Left hindlimb (tissue), 1 donor: ENCODE results near the gene FMNL1.

Experiments used
- DNase-seq: peaks from one replicate; pipeline ENCODE4 v3.0.0-alpha.2; 2018

FMNL1 gene

DNA sequence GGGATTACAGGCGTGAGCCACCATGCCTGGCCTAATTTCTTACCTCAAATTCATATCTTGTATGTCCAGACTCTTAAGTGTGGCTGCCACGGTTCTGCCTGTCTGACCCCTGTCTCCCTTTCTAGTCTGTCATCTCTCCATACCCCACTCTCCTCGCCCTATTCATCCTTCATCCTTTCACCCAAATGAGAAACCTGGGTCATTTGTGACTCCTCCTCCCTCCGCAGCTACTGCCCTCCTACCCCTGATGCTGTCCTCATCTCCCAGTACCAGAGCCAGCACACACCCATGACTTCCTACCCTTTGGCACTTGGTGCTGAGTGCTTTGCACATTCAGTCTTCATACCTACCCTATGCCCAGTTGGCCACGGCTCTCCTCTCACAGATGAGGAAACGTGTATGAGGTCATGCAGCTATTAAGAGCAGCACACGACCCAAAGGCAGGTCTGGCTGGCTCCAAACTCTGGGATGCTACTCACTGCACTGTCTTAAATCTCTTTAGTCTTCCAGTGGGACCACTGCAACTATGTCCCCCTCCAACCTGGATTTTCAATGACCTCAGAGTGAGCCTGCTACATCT is 38.6 kb downstream of the FMNL1 start:
- DNase-seq, result peak; percentile 24

DNA sequence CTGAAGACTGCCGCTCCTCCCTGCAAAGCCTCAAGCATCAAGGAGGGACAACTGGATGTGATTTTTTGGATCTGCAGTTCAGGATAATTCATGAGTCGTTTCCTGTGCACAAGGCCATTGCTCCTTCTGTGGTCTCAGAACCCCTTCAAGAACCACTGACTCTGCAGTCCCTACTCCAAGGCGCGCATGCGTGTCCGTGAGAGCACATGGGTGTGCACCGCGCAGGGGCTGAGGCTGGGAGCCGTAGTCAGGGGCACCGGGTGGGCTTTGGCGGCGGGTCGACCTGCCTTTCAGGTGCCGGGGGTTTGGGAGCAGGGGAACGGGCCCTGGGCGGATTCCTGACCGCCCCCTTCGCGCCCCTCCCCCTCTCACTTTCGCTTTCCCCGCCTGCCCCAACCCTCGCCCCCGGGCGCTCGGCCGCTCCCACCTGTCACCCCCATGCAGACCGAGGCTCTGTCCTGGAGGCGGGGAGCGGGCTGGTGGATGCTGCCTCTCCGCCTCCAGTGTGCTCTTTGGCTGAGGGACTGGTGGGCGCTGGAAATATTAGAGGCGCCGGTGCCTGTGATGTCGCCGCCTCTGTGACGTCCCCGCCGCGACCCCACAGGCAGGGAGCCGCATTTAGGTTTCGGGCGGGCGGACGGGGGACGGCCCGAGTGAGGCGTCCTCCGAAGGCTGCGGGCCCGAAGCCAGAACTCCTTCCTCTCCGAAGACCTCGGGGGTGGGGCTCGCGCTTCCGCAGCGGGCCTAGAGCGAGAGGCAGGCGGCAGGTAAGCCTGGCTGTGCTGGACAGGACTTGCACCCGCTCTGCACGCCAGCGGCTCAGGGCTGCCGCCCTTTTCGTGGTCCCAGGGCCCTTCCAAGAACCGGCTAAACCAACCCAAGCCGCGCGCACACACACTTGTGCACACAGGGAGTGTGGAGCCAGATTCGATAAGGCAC is 40.2 kb downstream of the FMNL1 start, which contains the start of gene SPATA32:
TSS of gene SPATA32 (minus strand) at position 518 of the 939 bp plus-strand sequence. CDS start at position 440, 78 bp downstream.
- peak; percentile 69 for DNase-seq

DNA sequence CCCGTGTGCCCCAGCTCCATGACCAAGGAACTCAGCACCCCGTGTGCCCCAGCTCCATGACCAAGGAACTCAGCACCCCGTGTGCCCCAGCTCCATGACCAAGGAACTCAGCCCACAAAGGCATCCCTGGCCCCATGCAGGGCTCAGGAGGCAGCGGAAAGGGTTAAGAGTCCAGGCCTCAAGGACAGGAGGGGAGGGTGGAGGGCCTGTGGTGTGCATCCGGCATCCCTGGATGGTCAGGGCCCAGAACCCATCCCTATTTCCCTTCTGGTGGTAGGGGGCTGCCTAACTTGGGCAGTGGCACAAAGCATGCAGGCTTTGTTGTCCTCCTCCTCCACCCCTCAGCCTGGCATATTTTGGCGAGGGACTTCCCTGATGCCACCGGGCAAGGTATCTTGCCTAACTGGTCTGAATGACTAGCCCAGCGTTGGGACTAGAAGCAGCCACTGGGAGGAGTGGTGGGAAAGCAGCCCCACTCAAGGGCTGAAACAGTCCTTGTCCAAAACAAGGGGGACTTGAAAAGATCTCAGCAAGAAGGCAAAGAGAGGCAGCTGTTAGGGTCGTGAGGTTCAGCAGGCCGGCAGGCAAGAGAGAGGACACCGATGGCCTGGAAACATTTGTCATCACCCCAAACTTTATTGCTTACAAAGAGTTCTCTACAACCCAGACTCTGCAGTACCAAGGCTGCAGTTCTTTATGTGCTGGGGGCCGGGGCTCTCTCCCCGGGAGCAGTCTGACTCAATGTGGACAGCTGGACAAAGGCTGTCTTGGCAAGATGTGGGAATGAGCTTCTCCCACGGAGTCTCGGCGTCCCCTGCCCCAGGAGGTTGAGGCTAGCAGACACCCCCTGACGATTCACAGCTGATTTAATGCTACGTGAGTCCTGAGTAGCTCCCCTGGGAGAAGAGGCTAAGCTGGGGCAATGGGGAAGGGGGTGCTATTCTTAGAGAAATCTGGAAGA is 41.1 kb downstream of the FMNL1 start:
- peak; percentile 28 for DNase-seq

DNA sequence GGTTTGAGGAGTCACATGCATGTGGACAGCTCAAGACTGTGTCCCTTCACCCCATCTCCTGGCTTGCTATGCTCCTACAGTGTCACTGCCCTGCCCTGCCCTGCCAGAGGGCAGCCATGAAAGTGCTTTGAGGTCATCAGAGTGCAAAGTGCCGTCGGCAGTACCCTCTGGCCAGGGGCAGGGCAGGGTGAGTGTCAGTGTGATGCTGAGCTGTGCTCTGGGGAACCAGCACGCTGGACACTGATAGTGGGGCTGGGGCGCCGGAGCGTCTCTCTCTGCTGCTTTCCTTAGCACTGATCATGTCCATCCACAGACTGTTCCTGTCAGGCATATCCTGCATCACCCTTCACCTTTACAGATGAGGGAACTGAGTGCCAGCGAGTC is 41.8 kb downstream of the FMNL1 start:
- peak; percentile 25 for DNase-seq

DNA sequence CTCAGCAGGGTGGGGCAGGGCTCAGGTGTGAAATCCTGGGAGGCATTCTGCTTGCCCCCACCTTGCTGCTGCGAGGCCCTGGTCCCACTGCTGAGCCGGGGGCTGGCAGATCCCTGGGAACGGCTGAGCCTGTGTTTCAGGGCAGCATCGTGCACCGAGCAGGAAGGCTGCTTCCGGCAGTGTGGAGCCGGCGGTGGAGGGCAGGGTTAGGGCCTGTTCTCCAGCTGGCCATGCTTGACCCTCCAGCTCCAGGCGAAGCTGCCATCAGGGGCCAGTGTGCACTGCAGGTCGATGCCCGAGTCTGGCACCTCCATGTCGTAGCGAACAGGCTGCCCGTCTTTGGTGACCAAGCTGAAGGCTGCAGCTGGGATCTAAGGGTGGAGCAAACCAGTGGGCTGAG is 42.7 kb downstream of the FMNL1 start:
- no peak for DNase-seq

DNA sequence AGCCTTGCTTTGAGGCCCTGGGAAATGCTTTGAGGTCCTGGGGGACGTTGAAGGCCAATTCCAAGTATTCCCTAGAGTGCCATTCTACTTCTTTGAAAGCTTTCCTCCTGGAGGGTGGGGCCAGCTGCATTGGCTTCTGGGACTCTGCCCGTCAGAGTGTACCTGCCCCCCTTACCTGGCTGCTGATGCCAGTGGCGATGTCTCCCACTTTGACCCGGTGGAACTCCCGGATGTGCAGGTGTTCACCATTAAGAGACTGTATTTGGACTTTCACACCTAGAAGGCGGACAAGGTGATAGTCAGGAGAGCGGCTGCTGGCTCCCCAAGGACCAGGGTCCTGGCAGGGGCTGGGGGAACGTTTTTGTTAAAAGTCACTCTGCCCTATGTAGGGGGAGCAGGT is 43.3 kb downstream of the FMNL1 start:
- DNase-seq, result peak; percentile 10

DNA sequence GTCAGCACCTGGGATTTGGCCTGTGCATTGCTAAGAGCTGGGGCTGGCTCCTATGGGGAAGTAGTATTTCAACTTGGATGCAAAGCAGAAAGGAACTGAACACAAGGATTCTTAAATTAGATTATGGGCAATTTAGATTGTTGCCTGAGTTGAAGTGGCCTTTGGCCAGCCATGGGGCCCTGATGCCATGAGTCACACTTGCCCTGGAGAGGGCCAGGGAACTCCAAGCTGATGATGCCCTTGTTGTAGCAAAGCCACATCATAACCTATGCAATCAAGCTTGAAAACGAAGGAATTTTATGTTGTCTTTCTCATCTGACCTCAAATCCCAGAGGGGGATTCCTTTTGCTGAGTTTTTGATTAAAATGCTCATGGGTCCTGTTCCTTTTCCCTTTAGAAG is 44.1 kb downstream of the FMNL1 start:
- peak; percentile 15 for DNase-seq

DNA sequence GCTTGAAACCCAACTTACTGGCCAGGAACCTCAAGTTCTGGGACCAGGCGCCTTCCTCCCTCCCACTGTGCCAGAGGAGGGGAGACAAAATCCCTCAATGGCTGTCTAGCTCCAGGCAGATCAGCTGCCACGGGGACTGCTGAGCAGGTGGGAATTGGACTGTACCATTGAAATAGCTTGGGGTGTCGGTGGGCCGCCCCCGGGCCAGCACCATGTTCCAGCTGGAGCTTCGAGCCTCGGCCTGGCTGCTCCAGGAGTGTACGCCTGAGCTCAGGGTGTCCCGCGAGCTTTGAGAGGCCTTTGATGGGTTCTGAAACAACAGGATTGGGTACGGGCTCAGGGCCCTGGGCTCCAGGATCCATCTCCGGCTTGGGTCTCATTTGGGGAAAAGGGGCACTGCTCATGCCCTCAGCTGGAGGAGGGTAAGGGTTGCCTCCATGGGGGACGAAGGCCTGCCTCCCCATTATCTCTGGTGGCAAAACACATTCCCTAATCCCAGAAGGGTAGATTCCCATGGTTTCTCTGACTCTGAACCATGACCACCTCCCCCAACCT is 44.8 kb downstream of the FMNL1 start:
- peak; percentile 26 for DNase-seq

DNA sequence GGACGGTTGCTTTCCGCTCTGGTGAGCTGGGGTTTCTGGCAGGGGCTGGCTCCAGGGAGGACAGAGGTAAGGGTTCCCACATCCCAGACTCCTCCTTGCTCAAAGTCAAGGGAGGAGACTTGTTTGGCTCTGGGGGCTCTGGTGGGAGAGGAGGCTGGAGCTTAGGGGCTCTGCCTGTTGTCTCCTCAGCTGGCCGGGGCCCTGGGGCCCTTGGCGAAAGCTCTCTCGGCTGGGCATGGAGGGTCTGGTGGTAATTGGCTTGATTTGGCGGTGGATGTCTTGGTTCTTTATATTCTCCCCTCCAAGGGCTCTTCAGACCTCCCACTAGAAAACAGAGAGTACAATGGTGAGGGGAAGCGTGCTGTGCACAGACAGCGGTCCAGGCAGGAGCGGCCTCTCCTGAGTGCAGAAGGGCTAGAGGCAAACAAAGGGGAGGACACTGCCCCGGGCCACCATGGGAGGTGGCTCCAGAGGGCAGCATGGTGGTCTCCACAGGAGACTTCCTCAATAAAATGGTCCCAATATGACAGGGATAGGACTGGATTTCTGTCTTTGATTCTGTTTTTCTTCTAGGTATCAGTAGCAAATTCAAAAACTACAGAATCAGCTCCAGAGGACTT is 45.9 kb downstream of the FMNL1 start:
- DNase-seq, result peak; percentile 8

DNA sequence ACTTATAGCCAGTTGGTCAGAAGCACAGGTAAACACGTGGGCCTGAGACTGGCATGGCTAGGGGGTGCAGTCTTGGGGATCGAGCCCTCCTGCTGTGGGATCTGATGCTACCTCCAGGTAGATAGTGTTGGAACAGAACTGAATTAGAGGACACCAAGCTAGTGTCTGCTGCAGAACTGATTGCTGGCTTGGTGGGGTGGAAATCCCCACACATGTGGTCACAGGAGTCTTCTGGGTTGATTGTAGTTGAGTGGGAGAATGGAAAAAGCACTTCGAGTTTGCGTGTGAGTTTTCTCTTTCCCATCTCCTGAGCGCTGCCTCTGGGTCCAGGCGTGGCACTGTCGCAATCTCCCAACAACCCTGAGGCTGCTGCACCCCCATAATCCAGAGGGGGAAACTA is 48.2 kb downstream of the FMNL1 start:
- DNase-seq, result peak; percentile 10

DNA sequence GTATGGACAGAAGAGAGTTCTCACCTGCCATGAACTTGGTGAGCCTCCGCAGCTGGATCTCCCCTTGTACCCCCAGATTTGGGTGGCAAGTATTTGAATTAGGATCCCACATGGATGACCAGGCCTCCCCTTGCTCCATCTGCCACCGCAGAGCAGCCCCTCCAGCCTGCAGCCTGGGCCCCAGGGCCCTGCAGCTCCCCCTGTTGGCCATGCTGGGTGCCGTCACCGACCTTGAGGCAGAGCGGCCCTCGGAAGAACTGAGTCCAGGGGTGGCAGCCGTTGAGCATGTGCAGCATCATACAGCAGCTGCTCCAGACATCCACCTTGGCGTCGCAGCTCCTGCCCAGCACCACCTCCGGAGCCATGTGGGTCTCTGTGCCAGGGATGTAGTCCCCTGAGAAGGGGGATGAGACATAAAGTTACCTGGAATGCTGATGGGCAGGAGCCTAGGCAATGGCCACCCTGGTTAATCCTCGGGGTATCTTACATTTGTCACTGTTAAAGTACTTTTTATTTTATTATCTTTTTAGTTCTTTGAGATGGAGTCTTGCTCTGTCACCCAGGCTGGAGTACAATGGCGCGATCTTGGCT is 49.2 kb downstream of the FMNL1 start:
- DNase-seq, result peak; percentile 32

DNA sequence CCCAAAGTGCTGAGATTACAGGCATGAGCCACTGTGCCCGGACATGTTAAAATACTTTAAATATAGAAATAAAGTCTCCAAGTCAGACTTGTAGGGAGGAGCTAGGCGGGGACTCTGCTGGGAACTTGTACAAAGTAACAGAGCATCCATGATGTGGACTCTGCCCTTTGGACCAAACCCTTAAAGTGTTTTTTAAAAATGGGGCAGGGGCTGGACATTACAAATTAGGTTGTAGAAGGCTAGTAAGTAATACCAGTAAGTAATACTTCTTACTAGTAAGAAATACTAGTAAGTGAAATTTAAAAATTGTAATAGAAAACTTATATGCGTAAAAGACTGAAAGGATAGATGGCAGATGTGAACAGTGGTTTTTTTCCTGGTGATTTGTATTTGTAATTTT is 49.9 kb downstream of the FMNL1 start:
- no peak for DNase-seq

DNA sequence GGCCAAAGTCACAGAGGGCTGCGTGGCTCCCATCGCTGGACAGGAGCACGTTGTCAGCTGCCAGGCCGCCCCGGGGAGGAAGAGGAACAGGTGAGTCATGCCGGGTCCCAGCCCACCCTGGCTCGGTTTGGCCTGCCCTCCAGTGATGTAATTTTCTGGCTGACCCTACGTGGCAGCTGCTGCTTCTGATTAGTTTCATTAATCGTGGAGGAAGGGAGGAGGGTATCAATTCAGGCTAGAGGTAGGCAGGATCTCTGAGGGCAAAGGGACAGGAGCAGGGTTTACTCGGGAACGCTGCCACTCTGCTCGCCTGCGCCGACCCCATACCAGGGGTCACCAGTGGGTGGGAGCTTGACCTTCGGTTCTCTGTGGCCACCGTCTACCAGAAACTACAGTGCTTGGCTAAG is 51.9 kb downstream of the FMNL1 start:
- DNase-seq, result peak; percentile 26

DNA sequence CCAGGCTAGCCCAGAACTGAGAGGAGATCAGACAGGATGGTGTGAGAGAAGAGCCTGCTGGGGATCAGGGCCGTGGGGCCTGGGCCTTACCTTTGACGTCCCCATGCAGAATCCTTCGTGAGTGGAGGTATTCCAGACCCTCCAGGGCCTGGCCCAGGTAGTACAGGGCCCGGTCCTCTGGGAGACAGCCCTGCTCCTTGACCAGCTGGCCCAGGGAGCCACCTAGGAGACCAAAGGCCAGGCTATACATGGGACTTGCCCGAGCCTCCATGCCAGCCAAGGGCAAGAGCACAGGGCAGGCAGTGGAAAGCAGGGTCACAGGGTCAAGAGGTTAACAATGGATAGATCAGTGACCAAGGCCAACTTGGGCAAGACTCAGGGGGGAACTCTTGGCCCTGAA is 52.3 kb downstream of the FMNL1 start:
- DNase-seq, result peak; percentile 6

DNA sequence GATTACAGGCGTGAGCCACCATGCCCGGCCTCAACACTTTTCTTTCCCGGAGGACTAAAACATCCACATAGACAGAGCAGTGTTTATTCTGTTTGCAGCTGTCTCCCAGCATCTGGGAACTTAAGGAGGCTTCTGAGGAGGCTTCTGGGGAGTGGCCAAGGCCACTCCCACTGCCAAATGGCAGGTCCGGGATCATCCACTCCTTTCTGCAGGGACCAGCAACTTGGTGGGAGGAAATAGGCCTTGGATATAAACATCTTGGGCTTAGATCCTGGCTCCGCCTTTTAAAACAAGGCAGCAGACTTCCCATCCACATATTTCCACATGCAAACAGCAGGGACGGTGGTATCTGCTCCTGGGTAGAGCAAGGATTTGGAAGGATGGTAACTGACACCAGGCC is 54.3 kb downstream of the FMNL1 start:
- DNase-seq, result peak; percentile 57

DNA sequence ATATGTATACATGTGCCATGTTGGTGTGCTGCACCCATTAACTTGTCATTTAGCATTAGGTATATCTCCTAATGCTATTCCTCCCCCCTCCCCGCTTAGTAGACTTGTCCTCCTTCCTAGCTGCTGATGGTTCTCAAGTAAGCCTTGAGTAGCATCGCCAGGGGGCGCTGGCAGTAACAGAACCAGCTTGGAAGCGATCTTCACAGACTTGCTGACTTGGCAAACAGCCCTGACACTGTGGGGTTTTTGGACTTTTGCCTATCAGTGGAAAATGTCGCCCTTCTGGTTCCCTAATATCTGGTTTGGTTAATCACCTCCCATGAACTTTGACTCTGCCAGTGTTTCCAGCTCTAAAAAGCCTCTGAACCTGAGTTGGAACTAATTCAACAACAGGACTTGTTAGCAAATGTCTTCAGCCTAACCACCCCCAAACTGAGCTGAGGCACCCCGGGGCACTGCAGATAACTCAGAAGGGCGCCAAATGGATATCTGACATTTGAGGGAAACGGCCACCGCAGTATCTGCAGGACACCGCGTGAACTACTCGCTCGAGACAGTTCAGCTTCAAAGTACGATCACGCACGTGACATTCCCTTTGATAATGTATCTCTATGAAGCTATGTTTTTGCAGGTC is 55.6 kb downstream of the FMNL1 start:
- DNase-seq, result peak; percentile 84

DNA sequence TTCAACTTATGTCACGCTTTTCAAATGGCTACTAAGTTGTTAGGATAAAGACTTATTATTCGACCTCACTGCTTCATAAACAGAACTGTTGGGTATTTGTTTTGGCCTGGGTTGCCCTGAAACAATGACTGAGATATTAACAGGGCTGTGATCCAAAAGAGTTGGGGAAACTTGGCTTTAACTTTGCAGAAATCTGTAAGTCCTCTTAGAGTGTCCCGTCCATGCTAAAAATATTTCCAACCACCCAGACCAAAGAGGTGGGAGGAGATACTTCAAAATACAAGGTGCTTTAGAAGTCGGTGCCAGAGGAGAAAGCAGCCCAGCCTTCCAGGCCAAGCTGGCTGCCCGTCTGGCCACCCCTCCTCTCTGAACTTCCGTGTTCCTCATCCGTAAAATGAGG is 56.3 kb downstream of the FMNL1 start:
- peak; percentile 48 for DNase-seq

DNA sequence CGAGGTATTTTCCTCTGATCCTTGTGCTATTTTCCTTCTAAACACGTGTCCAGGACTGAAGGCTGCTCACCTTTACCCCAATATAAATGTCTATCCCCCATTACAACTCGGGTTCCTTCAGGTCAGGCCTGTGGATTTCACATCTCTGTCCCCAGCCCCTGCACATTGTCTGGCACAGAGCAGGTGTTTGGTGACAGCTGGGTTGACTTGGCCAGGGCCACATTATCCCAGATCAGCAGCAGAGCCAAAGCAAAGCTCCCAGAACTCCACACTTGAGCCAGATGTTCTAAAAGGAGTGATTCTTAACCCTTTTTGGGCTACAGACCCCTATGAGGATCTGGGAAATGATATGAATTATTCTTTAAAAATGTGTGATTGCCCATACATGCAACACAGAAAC is 58.2 kb downstream of the FMNL1 start:
- DNase-seq, result peak; percentile 58

DNA sequence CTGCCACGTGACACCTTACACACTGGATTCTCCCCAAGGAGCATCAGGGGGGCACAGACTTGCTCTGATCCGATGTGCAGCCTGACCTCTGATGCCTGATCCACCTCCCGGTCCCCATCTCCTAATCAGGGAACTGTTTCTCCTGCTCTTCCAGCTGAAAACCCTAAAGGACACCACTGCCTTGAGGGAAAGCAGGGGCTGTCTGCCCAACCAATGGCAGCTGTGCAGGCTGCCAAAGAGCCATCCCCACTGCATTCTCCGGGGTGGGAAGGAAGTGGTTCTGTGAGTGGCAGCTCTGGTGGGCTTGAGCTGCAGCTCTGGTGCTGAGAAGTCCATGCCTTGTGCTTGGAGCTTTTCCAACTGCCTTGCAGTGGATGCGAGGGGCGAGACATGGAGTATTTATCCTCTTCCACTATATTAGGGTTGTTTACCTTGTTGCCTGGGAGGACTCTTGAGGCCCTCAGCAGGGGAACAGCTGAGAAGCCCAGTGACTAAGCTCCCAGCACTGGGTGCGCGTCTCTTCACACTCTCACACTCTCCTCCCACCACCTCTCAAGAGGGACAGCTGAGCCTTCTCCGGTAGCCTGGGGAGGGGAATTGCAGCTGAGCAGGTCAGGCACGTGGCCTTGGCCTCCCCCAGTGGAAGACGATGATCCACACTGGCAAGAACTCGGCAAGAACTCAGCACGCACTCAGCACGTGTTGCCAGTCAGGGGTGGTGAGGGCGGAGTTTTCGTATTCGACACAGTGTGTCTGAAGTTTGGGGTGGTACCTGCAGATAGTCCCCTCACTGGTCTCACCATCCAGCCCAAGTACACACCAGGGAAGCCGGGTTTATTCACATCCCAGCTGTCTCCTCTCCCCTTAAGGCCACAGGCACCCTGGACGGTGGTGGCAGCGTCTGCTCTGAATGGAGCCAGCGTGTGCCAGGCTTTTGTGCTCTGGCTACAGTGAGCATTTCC is 61.3 kb downstream of the FMNL1 start:
- peak; percentile 62 for DNase-seq

DNA sequence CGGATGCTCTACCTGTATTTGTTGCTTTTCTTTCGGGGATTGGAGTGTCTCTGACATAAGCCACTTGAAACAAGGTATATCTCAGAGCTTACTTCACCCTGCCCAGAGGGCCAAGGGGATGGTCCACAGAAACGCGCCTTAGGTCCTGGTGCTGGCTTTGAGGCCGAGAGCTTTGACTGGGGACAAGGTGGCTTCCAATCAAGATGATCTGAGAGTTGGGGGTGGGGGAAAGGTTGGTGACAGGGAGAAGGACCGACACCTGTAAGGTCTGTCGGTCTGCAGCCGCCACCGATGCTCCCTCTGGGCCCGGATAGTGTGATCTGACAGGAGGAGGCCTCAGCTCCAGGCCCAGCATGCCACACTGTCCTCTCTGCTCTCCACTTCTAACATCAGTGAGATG is 62.0 kb downstream of the FMNL1 start:
- DNase-seq, result peak; percentile 6
